Neuron (in vitro differentiated cells): ENCODE data around the gene IL17RB.

Experiments
- H2AFZ ChIP-seq: one replicate; pipeline ENCODE4 v1.6.1; 2013; ENCODE audit warnings: low read depth, mild to moderate bottlenecking, inconsistent platforms, low read length, moderate library complexity
- H3K27me3 ChIP-seq: one replicate; pipeline ENCODE4 v1.6.1; 2013; ENCODE audit warnings: low read length; ENCODE audit not compliant: insufficient read depth
- H3K36me3 ChIP-seq: one replicate; pipeline ENCODE4 v1.6.1; 2013; ENCODE audit warnings: low read length; ENCODE audit not compliant: insufficient read depth
- H3K4me1 ChIP-seq: one replicate; pipeline ENCODE4 v1.6.1; 2013; ENCODE audit warnings: low read length; ENCODE audit not compliant: insufficient read depth
- H3K4me3 ChIP-seq: 2 replicates; pipeline ENCODE4 v1.5.1; 2013; ENCODE audit warnings: mild to moderate bottlenecking, low read length, moderate library complexity
- H3K9me3 ChIP-seq: one replicate; pipeline ENCODE4 v1.6.1; 2013; ENCODE audit warnings: low read length

Gene IL17RB

DNA sequence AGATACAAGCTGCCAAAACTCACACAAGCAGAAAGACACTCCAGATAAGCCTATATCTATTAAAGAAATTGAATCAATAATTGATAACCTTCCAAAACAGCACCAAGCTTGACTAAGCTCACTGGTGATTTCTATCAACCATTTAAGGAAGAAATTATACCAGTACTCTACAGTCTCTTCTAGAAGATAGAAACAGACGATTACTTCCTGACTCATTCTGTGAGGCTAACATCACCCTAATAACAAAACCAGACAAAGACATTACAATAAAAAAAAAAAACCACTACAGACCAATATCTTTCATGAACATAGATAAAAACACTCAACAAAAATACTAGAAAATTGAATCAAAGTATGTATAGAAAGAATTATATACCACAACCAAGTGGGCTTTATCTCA is 20.3 kb upstream of the IL17RB start:
- no peaks in the 10 kb centered on the region for H3K36me3 ChIP-seq
- H3K27me3 ChIP-seq: no peaks in the 10 kb centered on the region
- no peak overlapping the region for H2AFZ ChIP-seq
- no peak overlapping the region for H3K4me3 ChIP-seq
- H3K9me3 ChIP-seq: no peaks in the 10 kb centered on the region
- H3K4me1 ChIP-seq: peaks cover 5% of the 10 kb centered on the region

DNA sequence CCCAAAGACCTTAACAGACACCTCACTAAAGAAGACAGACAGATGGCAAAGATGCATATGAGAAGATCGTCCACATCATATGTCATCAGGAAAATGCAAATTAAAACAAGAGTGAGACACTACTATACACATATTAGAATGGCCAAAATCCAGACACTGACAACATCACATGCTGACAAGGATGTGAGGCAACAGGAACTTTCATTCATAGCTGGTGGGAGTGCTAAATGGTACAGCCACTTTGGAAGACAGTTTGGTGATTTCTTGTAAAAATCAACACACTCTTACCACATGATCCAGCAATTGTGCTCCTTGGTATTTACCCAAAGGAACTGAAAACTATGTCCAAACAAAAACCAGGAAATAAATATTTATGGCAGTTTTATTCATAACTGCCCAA is 17.8 kb upstream of the IL17RB start:
- no peak overlapping the region for H2AFZ ChIP-seq
- no peaks in the 10 kb centered on the region for H3K9me3 ChIP-seq
- H3K36me3 ChIP-seq: no peaks in the 10 kb centered on the region
- no peak overlapping the region for H3K4me3 ChIP-seq
- H3K27me3 ChIP-seq: no peaks in the 10 kb centered on the region
- peaks cover 5% of the 10 kb centered on the region for H3K4me1 ChIP-seq

DNA sequence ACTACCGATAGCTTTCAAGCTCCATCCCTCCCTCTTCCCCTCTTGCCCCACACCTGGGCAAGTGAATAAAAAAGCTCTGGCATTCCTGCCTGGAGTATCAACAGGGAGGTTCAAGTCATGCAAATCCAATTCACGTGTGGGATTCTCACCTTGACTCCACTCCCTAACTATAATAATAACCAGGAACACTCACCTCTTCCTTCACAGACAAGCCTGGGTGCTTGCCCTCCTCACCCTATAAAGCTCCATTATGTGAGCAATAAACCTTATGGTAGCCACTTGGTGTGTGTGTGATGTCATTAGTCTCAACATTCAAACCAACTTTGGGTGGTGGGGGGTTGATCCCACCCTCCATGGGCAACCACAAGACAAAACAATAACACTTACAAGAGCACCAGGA is 16.8 kb upstream of the IL17RB start:
- Histone ChIP-seq H3K9me3 (no peaks in the 10 kb centered on the region), H3K4me1 (peaks cover 5% of the 10 kb centered on the region), H3K36me3 (no peaks in the 10 kb centered on the region), H2AFZ (no peak overlapping the region), H3K27me3 (no peaks in the 10 kb centered on the region), H3K4me3 (no peak overlapping the region)

DNA sequence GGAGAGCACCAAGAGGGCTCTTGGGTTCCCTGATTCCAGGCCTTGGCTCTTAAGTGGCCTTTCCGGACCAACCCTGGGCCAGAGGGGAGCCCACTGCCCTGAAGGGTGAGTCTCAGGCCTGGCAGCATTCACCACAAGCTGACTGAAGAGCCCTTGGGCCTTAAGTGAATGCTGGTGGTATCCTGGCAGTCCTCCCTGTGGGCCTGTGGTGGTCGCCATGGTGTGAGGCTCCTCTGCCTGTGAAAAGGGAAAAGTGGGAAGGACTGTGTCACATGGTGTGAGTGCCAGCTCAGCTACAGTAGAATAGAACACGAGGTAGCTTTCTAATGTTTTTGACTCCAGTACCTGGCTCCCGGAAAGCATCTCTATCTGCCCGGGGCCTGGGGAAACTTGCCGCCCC is 15.4 kb upstream of the IL17RB start:
- H3K9me3 ChIP-seq: no peaks in the 10 kb centered on the region
- no peak overlapping the region for H2AFZ ChIP-seq
- H3K36me3 ChIP-seq: no peaks in the 10 kb centered on the region
- no peak overlapping the region for H3K4me3 ChIP-seq
- no peaks in the 10 kb centered on the region for H3K27me3 ChIP-seq
- H3K4me1 ChIP-seq: peaks cover 5% of the 10 kb centered on the region

DNA sequence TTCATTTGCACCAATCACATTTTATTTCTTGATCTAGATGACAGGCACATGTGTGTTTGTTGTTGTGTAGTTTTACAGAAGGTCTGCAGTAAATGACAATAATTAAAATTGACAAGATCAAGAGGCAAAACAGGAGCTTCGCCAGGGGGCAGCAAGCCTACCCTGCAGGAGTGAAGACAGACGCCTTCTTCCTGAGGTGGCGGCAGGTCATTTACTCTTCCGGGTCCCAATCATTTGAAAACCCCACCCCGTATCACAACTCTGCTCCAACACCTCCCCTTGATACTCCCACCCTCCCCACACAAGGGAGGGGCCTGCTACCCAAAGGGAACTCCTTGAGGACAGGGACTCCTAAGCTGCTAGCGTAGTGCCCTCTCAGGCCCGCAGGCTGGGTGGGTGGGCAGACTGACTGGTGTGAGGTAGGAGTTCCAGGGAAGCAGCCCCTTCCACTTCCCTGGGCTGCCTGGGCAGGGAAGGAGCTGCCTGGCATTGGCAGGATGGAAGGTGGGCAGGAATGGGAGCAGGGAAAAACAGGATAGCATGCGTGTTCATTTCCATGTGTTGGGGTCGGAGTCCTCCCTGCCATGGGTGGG is 13.2 kb upstream of the IL17RB start:
- Histone ChIP-seq H3K9me3 (no peaks in the 10 kb centered on the region), H3K36me3 (no peaks in the 10 kb centered on the region), H3K4me3 (no peak overlapping the region), H3K27me3 (no peaks in the 10 kb centered on the region), H3K4me1 (no peaks in the 10 kb centered on the region), H2AFZ (no peak overlapping the region)

DNA sequence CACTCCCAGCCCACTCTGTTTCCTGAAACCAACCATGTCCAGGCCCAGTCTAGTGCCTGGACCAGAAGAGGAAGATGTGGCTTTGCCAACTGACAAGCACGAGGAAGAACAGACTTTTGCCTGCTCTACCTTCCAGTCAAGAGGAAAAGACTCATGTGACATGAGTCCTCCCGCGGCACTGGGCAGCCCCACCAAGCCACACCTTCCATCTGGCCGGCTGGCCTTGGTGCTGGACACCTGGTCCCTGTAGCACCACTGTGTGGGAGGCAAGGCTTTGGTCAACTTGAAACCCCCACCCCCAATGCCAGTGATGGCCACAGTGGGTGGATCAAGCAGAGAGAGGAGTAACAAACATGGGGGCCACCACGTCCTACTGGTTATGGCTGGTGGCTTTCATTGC is 12.7 kb upstream of the IL17RB start:
- Histone ChIP-seq H3K9me3 (no peaks in the 10 kb centered on the region), H3K36me3 (no peaks in the 10 kb centered on the region), H2AFZ (no peak overlapping the region), H3K27me3 (no peaks in the 10 kb centered on the region), H3K4me3 (no peak overlapping the region), H3K4me1 (no peaks in the 10 kb centered on the region)

DNA sequence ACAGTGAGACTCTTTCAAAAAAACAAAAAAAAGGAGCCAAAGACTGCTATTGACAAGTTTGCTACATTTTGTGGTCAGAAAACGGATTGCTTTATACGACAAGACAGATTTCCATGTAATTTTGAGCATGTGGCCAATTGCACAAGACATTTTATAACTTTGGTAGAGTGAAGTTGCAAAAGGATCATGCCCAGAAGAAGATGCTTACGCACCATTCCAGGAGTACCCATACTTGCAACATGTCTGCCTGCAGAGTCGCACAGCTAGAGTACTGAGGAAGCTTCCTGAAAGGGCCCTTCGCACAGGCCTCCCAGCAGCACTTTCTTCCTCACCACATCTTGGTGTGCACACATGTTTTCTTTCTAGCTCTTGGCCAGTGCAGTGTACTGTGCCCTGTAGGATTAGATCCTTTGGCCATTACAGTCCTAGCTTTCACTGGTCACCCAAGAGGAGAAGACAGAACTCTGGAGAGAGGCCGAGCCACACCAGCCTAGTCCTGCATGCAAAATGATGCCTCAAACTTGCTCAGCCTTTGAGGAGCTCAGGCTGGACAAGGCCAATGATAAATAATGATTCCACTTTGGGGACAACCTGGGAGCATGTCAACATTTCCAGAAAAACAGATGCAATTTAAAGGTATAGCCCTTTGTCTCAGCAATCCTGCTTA is 11.8 kb upstream of the IL17RB start:
- Histone ChIP-seq H3K27me3 (no peaks in the 10 kb centered on the region), H3K4me3 (no peak overlapping the region), H2AFZ (no peak overlapping the region), H3K4me1 (no peaks in the 10 kb centered on the region), H3K9me3 (no peaks in the 10 kb centered on the region), H3K36me3 (no peaks in the 10 kb centered on the region)

DNA sequence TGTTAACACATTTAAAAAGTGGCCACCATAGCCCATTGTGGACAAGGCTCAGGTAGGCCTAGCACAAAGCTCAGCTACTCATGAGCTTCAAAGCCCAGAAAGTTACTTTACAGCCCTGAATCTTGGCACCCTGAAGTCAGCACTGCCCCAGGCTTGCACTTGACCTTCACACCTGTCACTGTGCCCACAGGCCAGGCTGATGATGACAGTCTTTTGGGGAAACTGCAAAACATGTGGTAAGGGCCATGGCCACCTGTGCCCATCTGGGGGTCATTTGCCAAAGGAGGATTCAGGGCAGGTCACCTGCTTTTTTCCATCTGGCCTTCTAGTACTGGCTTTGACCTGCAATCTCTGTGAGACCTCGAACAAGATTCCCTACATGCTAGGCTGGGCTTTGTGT is 11.1 kb upstream of the IL17RB start:
- Histone ChIP-seq H3K4me1 (no peaks in the 10 kb centered on the region), H3K4me3 (no peak overlapping the region), H3K9me3 (no peaks in the 10 kb centered on the region), H3K36me3 (no peaks in the 10 kb centered on the region), H3K27me3 (no peaks in the 10 kb centered on the region), H2AFZ (no peak overlapping the region)

DNA sequence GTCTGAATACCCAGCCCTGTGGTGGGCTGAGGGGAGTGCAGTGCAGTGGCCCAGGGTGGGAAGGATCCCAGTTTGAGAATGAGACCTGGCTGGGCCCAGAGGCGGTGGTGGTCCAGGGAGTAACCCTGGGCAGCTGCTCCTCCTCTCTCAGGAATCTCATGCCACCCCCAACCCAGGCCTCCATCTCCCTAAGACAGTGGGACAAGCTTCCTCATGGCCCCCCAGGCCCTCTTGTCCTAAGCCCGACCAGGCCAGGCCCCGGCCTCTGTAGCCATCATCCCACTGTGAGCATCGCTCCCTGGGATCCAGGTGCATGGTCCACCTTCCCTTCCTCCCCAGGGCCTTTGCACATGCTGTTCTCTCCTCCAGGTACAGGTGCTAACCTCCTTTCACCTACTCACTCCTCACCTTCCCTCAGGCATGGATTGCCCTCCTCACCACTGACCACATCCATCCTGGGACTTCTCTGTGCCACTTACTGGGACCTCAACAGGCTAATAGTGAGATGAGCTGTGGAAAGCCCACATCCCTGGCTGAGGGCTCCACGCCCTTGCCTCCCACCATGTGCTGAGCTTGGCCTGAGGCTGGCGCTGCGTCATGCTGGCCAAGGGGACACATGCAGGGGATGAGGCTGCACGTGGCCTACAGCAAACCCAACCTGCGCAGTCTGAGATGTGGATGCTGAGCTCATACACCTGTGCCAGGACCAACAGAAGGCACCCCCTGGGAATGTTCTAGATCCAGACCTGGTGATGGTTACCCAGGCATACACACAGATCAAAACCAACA is 10.1 kb upstream of the IL17RB start:
- Histone ChIP-seq H3K36me3 (no peaks in the 10 kb centered on the region), H3K27me3 (no peaks in the 10 kb centered on the region), H2AFZ (no peak overlapping the region), H3K4me3 (no peak overlapping the region), H3K4me1 (no peaks in the 10 kb centered on the region), H3K9me3 (no peaks in the 10 kb centered on the region)

DNA sequence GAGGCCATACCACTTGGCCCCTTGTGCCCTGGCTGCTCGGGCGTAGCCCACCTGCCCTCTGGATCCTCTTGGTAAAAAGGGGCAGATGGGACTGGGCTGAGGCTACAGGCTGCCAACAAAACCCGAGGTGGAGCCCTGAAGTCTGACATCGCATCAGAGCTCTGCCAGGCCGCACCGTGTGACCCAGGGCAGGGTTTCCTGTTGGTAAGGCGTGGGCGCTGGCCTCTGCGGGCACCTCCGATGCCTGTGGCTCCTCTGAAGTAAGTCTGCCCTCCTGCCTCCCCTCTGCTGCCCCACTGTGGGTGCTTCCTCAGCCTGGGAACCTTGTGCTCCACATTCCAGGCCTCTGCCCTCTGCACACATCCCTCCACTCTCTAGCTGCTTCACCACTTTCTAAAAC is 9.0 kb upstream of the IL17RB start:
- Histone ChIP-seq H3K4me3 (no peak overlapping the region), H3K36me3 (no peaks in the 10 kb centered on the region), H3K4me1 (no peaks in the 10 kb centered on the region), H3K27me3 (no peaks in the 10 kb centered on the region), H2AFZ (no peak overlapping the region), H3K9me3 (no peaks in the 10 kb centered on the region)

DNA sequence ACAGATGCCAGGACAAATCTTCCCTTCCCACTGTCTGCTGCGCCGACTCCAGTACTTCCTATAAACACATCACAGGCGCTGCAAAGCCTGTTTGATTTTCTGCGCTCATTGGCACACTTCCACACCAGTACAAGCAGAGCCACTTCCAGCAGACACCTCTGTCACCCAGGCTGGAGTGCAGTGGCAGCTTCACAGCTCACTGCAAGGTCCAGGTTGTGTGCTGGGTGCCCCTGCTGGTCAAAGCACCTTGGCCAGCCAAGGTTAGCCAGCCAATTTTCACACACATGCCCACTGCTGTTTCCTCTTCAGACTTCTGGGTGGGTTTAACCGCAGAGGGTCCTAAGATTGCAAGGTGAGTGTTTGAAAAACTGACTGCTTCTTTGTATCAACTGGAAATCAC is 5.1 kb upstream of the IL17RB start:
- Histone ChIP-seq H3K27me3 (no peaks in the 10 kb centered on the region), H3K9me3 (no peaks in the 10 kb centered on the region), H2AFZ (no peak overlapping the region), H3K36me3 (no peaks in the 10 kb centered on the region), H3K4me3 (no peak overlapping the region), H3K4me1 (no peaks in the 10 kb centered on the region)

DNA sequence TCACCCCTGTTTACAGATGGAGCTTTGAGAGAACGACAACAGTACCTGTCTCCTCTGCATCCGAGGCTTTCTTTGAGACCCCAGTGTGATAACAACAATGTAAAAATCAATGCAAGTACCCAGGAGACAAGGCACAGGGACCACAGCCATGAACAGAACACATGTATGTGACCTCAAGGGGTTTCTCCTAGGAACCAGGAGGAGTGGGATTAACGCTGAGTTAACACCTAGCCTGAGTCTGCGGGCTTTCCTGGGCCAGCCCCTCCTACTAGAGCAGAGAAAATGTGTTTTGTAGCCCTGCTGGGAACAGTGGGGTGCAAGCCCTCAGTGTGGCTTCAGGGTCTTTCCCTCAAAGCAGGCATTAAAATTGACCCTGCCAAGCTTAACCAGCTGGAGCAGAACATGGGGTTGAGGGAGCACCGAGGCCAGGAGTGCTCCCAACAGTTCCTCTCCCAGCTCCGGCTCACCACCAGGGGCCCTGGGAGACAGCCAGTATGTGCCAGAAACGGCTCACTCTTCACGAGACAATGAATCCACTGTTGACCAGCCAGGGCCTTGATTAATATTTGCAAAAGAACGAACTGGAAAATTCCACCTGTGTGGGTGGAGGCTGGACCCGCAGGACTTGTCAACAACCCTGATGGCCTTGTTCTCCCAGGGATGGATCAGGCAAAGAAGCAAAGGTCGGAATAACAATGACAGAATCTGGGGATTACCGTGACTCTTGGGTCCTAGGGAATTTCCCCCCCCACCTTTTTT is 3.8 kb upstream of the IL17RB start:
- no peak overlapping the region for H3K4me3 ChIP-seq
- peaks cover 5% of the 10 kb centered on the region for H3K4me1 ChIP-seq
- H3K9me3 ChIP-seq: no peaks in the 10 kb centered on the region
- H3K36me3 ChIP-seq: no peaks in the 10 kb centered on the region
- H2AFZ ChIP-seq: no peak overlapping the region
- H3K27me3 ChIP-seq: peaks cover 2% of the 10 kb centered on the region
